Measurements from ENCODE around the gene DDX56. TPM values are rescaled to one million over a fixed set of nuclear protein-coding genes. Genes with fewer than 3 reads are reported as not detected.
"Not testable (repeated sequence)": the region's sequence is repeated elsewhere in the genome, so short reads cannot be mapped to it uniquely, and the experiment has no call there.

The DDX56 gene
- total and polyA plus RNA-seq, 7 donors = 14.6 to 60.5 (median 38.2) TPM

GRCh38 chr7:44555350-44555749, 18.4 kb downstream of the DDX56 start:
- H3K36me3 ChIP-seq = no peaks in the 10 kb centered on the region
- intact Hi-C loops (cut with DNase I) = no loop called here
- no peaks in the 10 kb centered on the region for H3K4me1 ChIP-seq
- no peak overlapping the region for H3K4me3 ChIP-seq
- TF ChIP-seq EP300 (IDR thresholded peaks at IDR 0.05) (no peak), CTCF (IDR thresholded peaks at IDR 0.05) (no peak), POLR2AphosphoS5 (IDR thresholded peaks at IDR 0.05) (no peak), POLR2A (IDR thresholded peaks at IDR 0.05) (no peak)
- H3K27ac ChIP-seq = no peak overlapping the region
- H3K27me3 ChIP-seq = no peaks in the 10 kb centered on the region
- WGBS, 2 donors = 81 to 84% methylated on average over 2 of the region's 2 CpGs
- DNase-seq = no peak
- no peaks in the 10 kb centered on the region for H3K9me3 ChIP-seq

DNA sequence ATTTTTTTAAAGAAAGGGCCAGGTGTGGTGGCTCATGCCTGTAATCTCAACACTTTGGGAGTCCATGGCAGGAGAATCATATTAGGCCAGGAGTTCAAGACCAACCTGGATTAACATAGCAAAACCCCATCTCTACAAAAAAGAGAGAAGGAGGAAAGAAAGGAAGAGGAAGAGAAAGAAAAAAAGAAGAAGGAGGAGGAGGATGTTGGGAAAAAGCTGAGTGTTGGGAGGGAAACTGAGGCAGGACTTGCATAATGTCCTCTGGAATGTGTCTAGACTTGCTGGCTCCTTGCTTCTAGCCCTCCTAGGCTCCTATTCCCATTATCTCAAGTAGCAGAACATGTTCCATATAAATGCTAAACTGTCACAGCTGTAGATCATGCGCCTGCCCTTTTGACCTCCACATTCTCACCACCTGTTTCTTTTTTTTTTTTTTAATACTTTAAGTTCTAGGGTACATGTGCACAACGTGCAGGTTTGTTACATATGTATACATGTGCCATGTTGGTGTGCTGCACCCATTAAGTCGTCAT, 21.2 kb downstream of the DDX56 start:
- H3K27me3 ChIP-seq; DNase-seq; H3K9me3 ChIP-seq; H3K4me3 ChIP-seq; H3K4me1 ChIP-seq; H3K36me3 ChIP-seq; intact Hi-C loops (cut with DNase I); H3K27ac ChIP-seq: not testable (repeated sequence)
- WGBS, 2 donors = 66 to 69% methylated on average over 3 of the region's 3 CpGs

GRCh38 chr7:44549457-44549856, 24.3 kb downstream of the DDX56 start:
- no peaks in the 10 kb centered on the region for H3K36me3 ChIP-seq
- WGBS, 2 donors = 77% methylated on average over 3 of the region's 3 CpGs
- H3K9me3 ChIP-seq = no peaks in the 10 kb centered on the region
- no peak overlapping the region for H3K27ac ChIP-seq
- H3K4me1 ChIP-seq = no peaks in the 10 kb centered on the region
- intact Hi-C loops (cut with DNase I) = no loop called here
- no peak for DNase-seq
- no peak for TF ChIP-seq POLR2AphosphoS5 (IDR thresholded peaks at IDR 0.05)
- H3K4me3 ChIP-seq = no peak overlapping the region
- H3K27me3 ChIP-seq = no peaks in the 10 kb centered on the region

GRCh38 chr7:44548893-44549292, 24.8 kb downstream of the DDX56 start:
- H3K27me3 ChIP-seq = no peaks in the 10 kb centered on the region
- no peaks in the 10 kb centered on the region for H3K4me1 ChIP-seq
- intact Hi-C loops (cut with DNase I) = no loop called here
- no peaks in the 10 kb centered on the region for H3K36me3 ChIP-seq
- H3K27ac ChIP-seq = no peak overlapping the region
- no peaks in the 10 kb centered on the region for H3K9me3 ChIP-seq
- TF ChIP-seq POLR2A (IDR thresholded peaks at IDR 0.05) (no peak), POLR2AphosphoS5 (IDR thresholded peaks at IDR 0.05) (no peak), CTCF (IDR thresholded peaks at IDR 0.05) (no peak), EP300 (IDR thresholded peaks at IDR 0.05) (no peak)
- H3K4me3 ChIP-seq = no peak overlapping the region
- whole genome bisulfite sequencing, 2 donors = 89 to 95% methylated on average over 3 of the region's 3 CpGs
- DNase-seq = no peak

DNA sequence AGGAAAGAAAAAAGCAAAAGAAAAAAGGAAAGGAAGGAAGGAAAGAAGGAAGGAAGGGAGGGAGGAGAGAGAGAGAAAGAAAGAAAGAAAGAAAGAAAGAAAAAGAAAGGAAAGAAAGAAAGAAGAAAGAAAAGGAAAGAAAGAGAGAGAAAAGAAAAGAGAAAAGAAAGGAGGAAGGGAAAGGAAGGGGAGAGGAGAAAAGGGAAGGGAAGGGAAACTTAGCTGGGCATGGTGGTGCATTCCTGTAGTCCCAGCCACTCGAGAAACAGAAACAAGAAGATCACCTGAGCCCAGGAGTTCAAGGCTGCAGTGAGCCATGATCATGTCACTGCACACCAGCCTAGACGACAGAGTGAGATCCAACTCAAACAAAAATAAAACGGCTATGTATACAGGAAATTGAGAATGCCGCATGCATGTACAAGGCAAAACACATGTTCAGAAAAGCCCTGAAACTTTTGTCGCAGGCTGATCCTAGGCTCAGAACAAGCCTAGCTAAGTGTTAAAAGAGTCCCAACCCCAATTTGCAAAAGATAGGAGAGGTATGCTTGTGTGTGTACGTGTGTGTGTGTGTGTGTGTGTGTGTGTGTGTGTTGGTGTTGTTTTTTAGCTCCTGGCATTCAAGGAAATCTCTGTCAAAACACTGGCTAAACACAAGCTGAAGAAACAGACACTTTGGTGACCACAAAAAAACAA, 26.0 kb downstream of the DDX56 start:
- Histone ChIP-seq H3K36me3 (no peaks in the 10 kb centered on the region), H3K9me3 (no peaks in the 10 kb centered on the region), H3K27me3 (no peaks in the 10 kb centered on the region), H3K4me3 (no peak overlapping the region), H3K27ac (no peak overlapping the region), H3K4me1 (no peaks in the 10 kb centered on the region)
- DNase-seq = no peak
- intact Hi-C loops (cut with DNase I) = no loop called here
- WGBS, 2 donors = 9 to 35% methylated on average over 6 of the region's 6 CpGs
- TF ChIP-seq POLR2A (IDR thresholded peaks at IDR 0.05) (no peak), CTCF (IDR thresholded peaks at IDR 0.05) (no peak), EP300 (IDR thresholded peaks at IDR 0.05) (no peak), POLR2AphosphoS5 (IDR thresholded peaks at IDR 0.05) (no peak)

All from sigmoid colon (tissue), 7 donors.